ENCODE results near the gene TLCD2. TPM values are rescaled to one million over a fixed set of nuclear protein-coding genes. Genes with fewer than 3 reads are reported as not detected.

The TLCD2 gene
- total RNA-seq, 1 experiment from 2014 or later: 12.0 TPM

GRCh38 chr17:1720856-1721386 lies 10.7 kb upstream of the TLCD2 start:
- TF ChIP-seq, protein P1, sequence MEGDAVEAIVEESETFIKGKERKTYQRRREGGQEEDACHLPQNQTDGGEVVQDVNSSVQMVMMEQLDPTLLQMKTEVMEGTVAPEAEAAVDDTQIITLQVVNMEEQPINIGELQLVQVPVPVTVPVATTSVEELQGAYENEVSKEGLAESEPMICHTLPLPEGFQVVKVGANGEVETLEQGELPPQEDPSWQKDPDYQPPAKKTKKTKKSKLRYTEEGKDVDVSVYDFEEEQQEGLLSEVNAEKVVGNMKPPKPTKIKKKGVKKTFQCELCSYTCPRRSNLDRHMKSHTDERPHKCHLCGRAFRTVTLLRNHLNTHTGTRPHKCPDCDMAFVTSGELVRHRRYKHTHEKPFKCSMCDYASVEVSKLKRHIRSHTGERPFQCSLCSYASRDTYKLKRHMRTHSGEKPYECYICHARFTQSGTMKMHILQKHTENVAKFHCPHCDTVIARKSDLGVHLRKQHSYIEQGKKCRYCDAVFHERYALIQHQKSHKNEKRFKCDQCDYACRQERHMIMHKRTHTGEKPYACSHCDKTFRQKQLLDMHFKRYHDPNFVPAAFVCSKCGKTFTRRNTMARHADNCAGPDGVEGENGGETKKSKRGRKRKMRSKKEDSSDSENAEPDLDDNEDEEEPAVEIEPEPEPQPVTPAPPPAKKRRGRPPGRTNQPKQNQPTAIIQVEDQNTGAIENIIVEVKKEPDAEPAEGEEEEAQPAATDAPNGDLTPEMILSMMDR (IDR thresholded peaks at IDR 0.05; ENCODE audit: insufficient read depth in 1 of 2, low read depth in 1 of 2, low read length in 1 of 2, severe bottlenecking in 1 of 2, unreplicated experiment in 1 of 2): peak; percentile 95 to 98
- Histone ChIP-seq H3K4me1 (peaks cover 12% of the 10 kb centered on the region), H3K36me3 (ENCODE audit: control insufficient read depth, insufficient read depth, low read length) (no peaks in the 10 kb centered on the region), H3K4me3 (ENCODE audit: low read depth, low read length) (no peak overlapping the region), H3K27me3 (replicated peaks; ENCODE audit: control insufficient read depth, insufficient read depth, low read length) (no peaks in the 10 kb centered on the region), H3K9me3 (no peaks in the 10 kb centered on the region)
- BruUV-seq (replicated peaks): no TSS peak
- ChIA-PET POLR2A (interaction anchor here (1.1 kb wide), 1 partner anchor 50 kb away, joined by 3 read pairs; no protein-coding TSS in a partner anchor), CTCF (interaction anchor here (0.6 to 3.4 kb wide), 12 partner anchors 12 to 1005 kb away, joined by 3 to 40 read pairs (median 6); partner anchors contain the start of gene SERPINF1)
- peaks cover 11% of the 10 kb centered on the region for H3K4me1 Mint-ChIP-seq (ENCODE audit: low read depth, unreplicated experiment)
- peaks cover 32% of the 10 kb centered on the region for H3K36me3 Mint-ChIP-seq (ENCODE audit: insufficient read depth, unreplicated experiment)
- peak in 1 of 2 experiments; percentile 80 for DNase-seq
- no peaks in the 10 kb centered on the region for H3K27me3 Mint-ChIP-seq (ENCODE audit: insufficient read depth, unreplicated experiment)
- H3K27ac Mint-ChIP-seq (ENCODE audit: unreplicated experiment): no peak overlapping the region
- intact Hi-C loops (cut with micrococcal nuclease; ENCODE audit: unreplicated experiment): loop anchor here (1.0 kb wide), 1 partner anchor 63 kb away; no protein-coding TSS in a partner anchor
- H3K4me3 Mint-ChIP-seq (ENCODE audit: unreplicated experiment): no peak overlapping the region
- no peaks in the 10 kb centered on the region for H3K9me3 Mint-ChIP-seq (ENCODE audit: unreplicated experiment)

- Mint-ChIP-seq H3K27ac (ENCODE audit: unreplicated experiment) (peak overlapping the region; percentile 99), H3K27me3 (ENCODE audit: insufficient read depth, unreplicated experiment) (no peaks in the 10 kb centered on the region), H3K9me3 (ENCODE audit: unreplicated experiment) (no peaks in the 10 kb centered on the region), H3K4me3 (ENCODE audit: unreplicated experiment) (peak overlapping the region; percentile 85), H3K4me1 (ENCODE audit: low read depth, unreplicated experiment) (peaks cover 17% of the 10 kb centered on the region), H3K36me3 (ENCODE audit: insufficient read depth, unreplicated experiment) (peaks cover 45% of the 10 kb centered on the region)
- DNase-seq: no peak
- TF ChIP-seq, protein P1 (IDR thresholded peaks at IDR 0.05; ENCODE audit: insufficient read depth in 1 of 2, low read depth in 1 of 2, low read length in 1 of 2, severe bottlenecking in 1 of 2, unreplicated experiment in 1 of 2): no peak
- Histone ChIP-seq H3K4me1 (peaks cover 13% of the 10 kb centered on the region), H3K4me3 (ENCODE audit: low read depth, low read length) (no peak overlapping the region), H3K36me3 (ENCODE audit: control insufficient read depth, insufficient read depth, low read length) (no peaks in the 10 kb centered on the region), H3K9me3 (no peaks in the 10 kb centered on the region), H3K27me3 (replicated peaks; ENCODE audit: control insufficient read depth, insufficient read depth, low read length) (no peaks in the 10 kb centered on the region)
- POLR2A ChIA-PET: interaction anchor here (0.5 to 0.6 kb wide), 3 partner anchors 10 to 234 kb away, joined by 3 to 4 read pairs (median 3); no protein-coding TSS in a partner anchor
- CTCF ChIA-PET: interaction anchor here (0.7 kb wide), 1 partner anchor 51 kb away, joined by 6 read pairs; no protein-coding TSS in a partner anchor
- intact Hi-C loops (cut with micrococcal nuclease; ENCODE audit: unreplicated experiment): loop anchor here (10.0 kb wide), 1 partner anchor 146 kb away; no protein-coding TSS in a partner anchor
- BruUV-seq (replicated peaks): no TSS peak
These were observed 8.4 kb upstream of the TLCD2 start for GRCh38 chr17:1718362-1719165.
